NCI-H2107 (cell line): ENCODE measurements around the gene CFAP410.
"Not testable (repeated sequence)": the region's sequence is repeated elsewhere in the genome, so short reads cannot be mapped to it uniquely, and the experiment has no call there.

ENCODE experiments used
- DNase-seq: peaks from one replicate; lab custom pipeline; 2025; lab: John Stamatoyannopoulos, UW

Gene CFAP410

DNA sequence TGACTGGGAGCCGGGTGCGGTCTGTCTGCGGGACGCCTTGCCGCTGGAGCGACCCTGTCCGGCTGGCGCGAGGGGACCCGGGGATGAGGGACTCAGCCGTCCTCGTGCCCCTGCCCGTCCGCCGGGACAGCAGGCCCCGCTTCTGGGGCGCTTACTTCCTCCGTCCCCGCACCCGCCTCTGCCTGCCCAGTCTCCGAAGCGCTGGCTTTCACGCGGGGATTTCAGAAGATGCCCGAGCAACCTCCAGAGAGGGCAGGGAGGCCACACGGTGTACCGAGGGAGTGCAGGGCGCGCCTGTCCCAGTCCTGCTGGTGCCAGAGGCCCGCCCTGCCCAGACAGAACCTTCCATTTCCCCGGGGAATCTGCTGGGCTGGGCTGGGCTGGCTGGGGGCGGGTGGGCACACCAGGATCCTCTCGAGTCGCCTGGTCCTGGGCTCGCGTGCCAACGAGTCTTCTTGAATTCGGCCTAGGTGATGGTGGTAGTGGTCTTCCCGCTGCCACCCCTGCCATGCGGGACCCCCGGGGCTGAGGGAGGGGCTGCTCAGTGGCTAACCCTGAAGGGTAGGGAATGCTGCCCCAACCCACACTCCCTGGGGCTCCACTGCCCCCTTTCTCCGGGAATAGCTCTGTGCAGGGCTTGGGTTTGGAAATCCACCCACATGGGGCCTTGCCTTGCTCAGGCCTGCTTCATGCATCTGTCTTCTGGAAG lies 11.7 kb upstream of the CFAP410 start:
- DNase-seq: no peak

DNA sequence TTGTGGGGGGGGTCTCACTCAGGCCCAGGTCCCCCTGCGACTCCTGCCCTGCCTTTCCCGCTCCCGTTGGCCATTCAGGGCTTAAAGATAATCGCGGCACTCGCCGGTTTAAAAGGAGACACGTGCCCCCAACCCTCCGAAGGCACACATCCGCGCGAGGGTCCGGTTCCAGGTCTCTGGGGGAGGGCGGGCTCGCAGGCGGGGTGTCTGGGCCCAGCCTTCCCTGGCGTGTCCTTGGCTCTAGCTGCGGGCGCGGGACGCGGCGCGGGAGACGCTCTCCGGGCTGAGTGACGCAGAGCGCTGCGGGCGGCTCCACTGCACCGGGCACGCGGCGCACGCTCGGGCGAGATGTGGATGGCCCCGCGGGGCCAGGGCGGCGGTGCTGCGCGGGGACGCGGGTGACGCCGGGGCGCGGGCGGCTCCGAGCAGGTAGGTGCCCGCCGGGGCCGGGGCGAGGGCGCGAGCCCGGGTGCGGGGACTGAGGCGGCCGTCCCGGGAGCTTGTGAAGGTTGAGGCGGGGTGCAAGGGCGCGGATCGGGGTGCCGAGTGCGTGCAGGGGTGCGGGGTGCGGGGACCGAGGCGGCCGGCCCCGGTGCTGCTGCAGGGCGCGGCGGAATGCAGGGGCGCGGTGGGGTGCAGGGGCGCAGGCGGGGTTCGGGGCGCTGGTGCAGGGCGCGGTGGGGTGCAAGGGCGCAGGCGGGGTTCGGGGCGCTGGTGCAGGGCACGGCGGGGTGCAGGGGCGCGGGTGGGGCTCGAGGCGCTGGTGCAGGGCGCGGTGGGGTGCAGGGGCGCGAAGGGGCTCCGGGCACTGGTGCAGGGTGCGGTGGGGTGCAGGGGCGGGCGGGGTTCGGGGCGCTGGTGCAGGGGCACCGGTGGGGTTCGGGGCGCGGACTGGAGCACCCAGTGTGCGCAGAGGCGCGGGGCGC lies 10.9 kb upstream of the CFAP410 start:
- no peak for DNase-seq

DNA sequence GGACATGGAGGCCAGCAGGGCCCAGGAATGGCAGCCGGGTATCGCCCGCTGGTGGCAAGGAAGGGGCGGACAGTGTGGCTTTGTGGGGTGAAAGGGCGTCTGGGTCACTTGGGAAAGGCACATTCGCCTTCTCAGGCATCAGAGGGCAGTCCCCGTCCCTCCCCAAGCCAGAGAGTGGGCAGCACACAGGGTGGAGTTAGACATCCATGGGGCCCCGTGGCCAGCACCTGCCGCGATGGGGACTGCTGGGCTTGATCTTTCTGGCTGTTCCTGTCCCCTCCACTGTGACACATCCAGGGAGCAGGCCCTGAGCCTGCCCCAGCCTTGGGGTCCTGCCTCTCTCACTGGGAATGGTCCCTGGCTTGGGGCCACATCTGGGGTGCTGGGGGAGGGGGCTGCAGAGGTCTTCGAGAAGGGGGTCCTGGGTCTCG lies 10.2 kb upstream of the CFAP410 start:
- DNase-seq: no peak

DNA sequence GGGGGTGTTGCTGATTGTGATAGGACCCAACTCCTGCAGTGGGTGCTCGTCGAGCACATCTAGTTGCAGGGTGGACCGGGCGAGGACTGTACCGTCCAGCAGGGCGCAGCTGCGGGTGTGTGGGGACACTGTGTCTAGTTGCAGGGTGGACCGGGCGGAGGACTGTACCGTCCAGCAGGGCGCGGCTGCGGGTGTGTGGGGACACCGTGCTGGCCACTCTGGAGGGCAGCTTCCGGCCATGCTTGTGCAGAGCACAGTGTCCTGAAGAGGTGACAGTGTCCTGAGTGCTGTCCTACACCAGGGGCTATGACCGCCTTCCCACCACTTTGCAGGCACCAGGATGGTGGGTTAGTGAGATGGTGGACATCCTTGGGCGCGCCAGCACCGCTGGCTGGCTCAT lies 9.7 kb upstream of the CFAP410 start:
- no peak for DNase-seq

DNA sequence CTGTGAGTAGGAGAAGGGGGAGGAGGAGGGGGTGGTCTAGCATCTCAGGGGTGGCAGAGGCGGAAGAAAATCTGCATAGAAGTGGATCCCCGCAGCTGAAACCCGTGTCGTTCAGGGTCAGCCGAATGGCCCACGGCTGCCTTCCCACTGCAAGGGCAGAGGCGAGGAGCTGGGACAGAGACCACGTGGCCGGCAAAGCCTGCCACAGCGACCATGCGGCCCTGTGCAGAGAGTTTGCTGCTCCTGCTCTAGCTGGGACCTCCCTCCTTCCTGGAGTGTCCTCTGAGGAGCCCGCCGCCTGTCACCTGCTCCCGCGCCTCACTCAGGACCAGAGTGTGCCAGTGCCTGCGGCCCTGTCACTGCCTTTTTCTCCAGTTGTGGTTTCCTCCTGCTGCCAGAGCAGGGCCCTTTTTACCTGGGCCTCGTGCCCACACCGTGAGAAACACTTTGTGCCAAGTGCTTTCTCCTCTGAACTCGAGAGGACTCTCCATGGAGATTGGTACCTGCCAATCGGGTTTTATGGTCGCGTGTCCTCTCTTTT lies 8.8 kb upstream of the CFAP410 start:
- DNase-seq: peak; percentile 62

DNA sequence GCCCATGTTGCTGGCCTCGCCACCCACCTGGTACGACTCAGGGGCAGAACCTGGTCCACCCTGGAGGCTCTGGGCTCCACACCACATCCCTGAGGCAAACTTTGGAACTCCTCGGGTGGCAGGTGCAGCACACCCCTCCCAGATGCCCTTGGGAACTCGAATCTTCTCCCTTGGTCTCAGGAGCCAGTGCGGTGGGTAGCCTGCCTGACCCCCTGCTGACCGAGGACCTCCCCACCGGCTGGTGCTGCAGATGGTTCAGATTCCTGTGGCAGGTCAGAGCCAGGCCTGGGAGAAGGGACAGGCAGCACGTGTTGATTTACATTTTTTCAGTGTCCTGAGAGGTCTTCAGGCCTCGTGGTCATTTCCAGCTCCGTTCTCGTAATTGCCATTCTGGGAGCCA lies 6.3 kb upstream of the CFAP410 start:
- DNase-seq: no peak

DNA sequence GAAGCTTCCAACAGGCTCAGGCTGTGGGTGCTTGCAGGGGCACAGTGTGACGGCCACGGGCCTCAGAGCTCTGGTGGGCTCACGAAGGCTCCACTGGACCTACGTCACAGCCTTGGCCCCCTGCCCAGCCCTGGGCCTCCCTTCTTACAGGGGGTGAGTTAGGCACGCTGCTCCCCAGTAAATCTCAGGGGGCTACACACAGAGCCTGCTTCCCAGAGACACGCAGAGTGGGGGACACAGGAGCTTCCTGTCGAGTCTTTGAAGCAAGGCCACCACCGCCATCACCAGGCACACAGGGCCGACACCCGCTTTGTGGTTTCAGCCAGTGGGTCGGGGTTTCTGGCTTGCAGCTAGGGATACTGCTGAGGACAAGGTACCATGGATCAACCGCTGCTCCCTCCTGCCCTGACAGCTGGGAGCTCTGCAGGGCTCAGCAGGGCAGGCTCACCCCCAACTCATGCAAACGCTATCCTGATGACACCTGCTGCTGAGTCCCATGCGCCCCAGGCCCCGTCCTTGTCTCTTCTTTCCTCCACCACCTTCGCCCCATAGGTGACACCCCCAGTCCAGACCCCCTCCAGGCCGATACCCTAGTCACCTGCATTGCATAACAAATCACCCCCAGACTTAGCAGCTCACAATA lies 5.5 kb upstream of the CFAP410 start:
- no peak for DNase-seq

DNA sequence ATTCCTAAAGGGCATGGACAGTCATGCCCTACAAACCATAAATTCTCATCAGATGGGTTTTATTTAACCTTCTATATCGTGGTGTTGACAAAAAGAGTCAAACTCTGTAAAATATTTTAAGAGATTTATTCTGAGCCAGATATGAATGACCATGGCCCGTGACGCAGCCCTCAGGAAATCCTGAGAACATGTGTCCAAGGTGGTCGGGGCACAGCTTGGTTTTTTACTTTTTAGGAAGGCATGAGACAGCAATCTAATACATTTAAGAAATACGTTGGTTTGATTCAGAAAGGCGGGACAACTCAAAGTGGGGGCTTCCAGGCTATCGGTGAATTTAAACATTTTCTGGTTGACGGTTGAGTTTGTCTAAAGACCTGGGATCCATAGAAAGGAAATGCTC lies 3.8 kb upstream of the CFAP410 start:
- not testable (repeated sequence) for DNase-seq

DNA sequence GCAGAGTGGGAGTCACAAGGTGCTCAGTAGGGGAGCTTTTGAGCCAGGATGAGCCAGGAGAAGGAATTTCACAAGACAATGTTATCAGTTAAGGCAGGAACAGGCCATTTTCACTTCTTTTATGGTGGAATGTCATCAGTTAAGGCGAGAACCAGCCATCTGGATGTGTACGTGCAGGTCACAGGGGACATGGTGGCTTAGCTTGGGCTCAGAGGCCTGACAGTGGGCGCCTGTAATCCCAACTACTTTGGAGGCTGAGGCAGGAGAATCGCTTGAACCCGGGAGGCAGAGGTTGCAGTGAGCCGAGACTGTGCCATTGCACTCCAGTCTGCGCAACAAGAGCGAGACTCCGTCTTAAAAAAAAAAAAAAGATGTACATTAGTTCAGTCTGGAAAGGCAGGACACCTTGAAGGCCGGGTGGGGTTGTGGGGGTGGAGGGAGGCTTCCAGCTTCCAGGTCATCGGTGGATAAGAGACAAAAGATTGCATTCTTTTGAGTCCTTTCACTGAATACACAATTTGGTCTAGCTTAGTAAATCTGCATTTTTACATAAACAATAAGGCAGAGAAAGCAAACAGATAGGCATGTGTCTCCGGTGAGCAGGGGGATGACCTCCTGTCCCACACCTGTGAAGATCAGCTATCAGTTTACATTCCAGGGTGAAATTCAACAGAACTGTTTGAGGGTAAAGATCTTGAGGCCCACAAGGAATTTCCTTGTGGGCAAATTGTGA lies 2.7 kb upstream of the CFAP410 start:
- not testable (repeated sequence) for DNase-seq

DNA sequence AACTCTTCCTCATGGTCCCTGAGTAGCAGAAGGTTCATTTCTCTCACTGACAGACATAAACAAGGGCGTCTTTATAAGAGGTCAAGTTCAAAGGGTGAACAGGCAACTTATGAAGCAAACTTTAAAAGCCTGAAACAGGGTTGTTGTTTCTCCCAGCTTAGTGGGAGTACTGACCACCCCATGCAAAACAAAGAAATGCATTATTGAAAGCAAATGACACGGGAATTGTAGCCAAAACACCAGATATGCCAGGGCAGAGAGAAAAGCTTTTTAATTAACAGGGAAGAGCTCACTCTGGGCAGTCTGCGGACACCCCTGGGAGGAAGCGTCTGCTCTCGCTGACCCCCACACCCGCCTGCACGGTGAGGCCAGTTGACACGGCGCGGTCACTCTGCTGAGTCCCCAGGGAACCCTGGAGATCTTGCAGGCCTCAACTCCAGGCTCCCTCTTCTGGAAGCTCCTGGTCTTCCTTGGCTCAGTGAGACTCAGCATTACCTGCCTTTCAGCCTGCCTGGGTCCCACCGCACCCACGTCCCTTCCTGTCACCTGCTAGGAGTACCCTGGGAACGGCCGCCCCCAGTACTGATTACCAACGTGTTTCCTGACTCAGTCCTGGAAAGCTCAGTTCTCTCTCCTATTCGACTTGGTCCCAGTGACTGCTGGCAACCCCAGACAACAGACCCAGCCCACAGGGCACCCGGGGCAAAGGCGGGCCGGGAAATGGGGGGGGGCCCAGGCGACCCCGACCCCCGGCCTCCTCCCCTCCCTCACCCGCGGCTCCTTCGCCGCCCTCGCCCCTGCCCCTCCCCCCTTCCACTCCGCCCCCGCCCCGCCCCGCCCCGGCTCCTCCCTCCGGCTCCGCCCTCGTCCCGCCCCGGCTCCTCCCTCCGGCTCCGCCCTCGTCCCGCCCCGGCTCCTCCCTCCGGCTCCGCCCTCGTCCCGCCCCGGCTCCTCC lies 972 bp downstream of the CFAP410 start:
- no peak for DNase-seq

DNA sequence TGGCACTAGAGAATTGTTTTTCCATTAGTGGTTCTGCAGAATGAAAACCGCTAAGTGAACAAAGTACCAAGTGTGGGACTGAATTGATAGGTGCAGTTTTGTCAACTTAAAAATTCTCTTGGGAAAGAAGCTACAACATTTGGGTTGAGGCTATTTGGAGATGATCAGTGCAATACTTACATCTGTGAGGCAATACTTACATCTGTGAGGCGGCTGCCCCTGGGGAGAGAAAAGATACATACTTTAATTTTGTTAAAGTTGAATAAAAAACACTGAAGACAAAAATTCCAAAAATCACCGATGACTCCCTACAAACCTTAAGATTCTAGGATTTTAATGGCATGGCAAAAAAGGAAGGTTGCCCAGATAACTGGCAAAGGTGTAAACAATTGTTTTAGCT lies 1.7 kb downstream of the CFAP410 start:
- DNase-seq: no peak

DNA sequence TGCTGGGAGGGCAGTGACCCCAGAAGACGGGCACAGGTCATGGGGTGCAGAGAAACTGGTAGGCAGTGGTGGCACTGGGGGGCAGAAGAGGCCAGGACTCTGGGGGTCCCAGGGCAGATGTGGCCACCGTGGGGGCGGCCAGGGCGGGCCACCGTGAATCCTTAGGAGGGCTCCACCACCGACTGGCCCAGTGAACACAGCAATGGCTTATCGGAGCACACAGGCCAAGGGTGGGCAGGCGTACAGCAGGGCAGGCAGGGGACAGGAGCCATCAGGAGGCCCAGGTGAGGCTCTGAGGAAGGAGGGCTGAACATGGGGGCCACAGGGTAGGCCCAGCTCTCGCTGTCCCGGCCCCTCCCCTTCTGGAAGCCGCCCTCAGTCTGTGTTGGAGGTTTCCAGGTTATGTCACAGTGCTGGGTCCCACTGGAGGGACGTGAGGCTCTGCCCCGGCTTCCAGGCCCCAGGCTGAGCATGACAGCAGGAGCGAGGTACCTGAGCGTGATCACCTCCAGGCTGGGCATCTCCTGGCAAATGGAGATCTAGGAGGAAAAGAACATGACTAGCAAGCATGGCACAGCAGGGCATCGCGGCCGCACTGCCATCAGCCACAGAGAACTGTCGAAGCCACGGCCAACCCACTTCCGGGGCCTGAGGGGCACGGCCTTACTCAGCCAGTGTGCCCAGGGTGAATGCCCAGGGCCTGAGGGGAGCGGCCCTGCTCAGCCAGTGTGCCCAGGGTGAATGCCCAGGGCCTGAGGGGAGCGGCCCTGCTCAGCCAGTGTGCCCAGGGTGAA lies 3.7 kb downstream of the CFAP410 start:
- DNase-seq: no peak

DNA sequence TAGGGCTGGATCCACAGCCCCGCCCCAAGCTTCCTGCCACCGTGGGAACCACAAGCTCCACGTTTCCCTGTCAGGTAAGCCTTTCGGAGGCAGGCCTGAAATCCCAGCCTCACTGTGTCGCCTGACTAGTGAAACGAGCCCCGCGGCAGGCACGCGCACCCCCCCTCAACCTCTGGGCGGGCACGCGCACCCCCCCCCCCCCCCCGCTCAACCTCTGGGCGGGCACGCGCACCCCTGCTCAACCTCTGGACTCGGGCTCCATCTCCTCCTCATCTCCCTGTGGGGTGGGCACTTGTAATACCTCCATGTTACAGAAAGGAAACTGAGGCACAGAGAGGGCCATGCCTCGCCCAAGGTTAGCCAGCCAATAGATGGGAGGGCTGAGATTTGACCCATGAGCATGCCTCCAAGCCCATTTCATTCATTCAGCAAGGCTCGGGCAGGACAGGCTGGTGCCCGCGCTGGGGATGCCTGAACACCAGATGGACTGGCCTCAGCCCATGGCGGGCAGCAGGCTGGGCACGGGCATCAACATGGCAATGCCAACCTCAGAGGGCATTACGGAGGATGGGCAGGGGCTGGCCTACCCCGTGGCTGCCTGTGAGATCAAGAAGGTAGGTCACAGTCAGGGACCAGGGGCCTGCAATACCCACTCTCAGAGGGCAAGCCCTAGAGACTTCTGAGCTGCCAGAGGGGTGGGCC lies 4.7 kb downstream of the CFAP410 start:
- no peak for DNase-seq

DNA sequence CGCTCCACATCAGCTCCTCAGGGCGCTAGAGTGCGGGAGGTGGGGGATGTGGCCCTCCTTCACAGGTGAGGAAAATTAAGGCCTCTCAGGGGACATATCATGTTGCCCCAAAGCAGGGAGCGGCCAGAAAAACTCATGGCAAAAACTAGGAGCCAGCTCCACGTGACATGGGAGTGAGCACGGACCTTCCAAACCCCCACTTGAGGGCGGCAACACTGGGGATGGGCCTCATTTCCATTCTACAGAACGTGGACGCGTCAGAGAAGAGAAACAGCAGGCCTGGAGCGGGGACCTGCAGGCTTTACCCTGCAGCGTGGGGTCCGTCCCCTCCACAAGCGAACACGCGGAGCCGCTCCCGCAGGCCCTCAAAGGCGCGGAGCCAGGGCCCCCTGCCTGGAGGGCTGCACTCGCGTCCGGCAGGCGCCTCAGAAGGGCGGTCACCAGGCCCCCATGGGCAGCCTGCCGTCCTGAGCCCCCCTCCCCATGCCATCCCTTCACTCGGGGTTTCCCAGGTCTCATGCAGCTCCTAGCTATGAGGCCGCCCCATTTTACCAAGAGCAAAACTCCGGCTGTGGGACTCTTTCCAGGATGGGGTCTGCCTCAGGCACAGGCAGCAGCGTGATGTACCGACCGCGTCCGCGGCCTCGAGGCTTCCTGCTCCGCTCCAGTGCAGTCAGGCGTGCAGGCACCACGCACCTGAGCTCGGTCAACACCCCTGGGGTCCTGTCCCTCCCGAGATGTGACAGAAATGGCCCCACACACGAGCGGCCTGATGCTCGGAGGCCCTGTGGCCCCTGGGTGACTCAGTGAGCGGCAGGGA lies 5.5 kb downstream of the CFAP410 start:
- DNase-seq: no peak

DNA sequence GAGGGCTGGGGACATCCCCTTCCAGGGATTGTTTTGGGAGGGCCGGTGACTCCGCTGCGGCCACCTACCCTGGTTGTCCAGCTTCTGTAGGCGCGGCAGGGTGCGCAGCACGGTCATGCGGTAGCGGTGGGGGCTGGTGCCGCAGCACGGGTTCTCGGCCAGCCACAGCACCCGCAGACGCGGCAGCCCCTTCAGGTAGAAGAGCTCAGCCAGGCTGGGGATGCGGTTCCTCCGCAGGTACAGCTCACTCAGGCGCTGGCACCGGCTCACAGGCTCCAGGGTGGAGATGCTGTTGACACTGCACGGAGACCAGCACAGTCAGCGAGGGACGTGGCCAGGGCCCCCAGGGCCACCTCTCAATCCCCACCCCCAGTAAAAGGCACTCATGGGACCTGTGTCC lies 6.2 kb downstream of the CFAP410 start:
- DNase-seq: no peak

DNA sequence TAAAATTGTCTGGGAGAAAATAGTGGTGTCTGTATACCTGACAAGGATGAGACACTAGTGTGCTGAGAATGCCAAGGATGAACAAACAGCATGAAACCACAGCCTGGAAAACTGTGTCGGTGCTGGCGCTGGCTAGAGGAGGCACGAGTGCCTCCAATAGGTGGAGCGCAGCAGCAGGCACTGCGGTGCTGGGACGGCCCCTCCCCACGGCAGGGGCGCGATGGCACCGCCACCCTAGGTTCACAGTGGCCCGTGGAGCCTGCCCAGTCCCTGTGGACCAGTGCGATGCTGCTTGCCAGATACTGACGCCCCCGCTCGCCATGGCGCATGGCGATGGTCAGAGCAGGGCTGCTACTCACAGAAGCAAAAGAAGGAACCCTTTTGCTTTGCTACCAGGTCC lies 6.8 kb downstream of the CFAP410 start:
- DNase-seq: no peak

DNA sequence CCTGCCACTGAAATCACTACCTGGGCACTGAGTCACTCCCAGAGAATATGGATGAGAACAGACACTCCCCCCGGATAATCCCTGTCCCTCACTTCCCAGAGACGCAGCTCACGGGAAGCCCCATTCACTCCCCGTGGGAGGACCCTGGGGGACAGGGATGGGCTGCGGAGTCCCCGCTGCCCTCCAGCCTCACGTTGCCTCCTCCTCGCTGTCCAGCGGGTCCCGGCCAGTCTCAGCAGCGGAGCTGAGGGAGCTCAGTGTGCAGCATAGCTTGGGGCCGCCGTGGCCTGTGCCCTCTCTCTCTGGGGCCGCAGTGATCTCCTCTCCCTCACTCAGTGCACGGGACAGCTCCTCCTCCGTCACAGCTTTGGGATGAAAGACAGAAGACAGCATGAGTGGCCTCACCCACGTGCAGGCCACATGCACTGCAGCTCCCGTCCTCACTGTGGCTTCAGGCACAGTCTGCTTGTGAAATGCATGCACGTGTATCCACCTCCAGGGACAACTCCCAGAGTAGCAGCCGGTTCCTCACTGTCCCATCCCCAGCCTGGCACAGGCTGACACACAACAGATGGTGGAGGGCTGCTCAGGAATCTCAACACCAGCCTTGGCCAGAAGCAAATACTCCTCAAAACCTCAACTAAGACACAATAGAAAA lies 7.4 kb downstream of the CFAP410 start:
- no peak for DNase-seq

DNA sequence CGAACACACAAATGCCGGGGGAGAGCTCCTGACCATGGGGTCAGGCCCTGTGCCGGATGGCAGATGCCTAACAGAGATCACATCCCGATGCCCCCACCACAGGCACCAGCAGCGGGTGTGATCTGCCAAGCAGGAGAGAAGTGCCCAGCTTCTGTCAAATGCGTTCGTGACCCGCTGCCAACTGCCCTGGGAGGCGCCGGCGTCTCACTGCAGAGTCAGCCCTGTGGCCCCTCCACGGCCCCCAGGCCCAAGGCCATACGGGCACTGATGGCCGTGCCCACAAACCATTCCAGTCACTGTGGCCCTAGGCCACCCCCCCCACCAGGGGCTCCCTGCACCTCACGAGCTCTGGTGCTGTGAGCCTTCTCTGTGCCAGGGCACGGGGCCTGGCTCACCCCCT lies 8.0 kb downstream of the CFAP410 start:
- no peak for DNase-seq
